HCT116 (cell line): ENCODE measurements around the gene GFPT2.

Experiments
- EGR1 ChIP-seq: IDR thresholded peaks from 2 replicates; pipeline ENCODE4 v1.6.1; 2012; ENCODE audit warnings: low read depth
- POLR2AphosphoS5 ChIP-seq: IDR thresholded peaks from 2 replicates; pipeline ENCODE4 v1.6.1; 2011; ENCODE audit warnings: mild to moderate bottlenecking, low read depth, low read length, moderate library complexity
- TF ChIP-seq, protein P1 (sequence below), 3 experiments: fragments of 200-600 bp in 1 of 3; sonication (generic) in 1 of 3; IDR thresholded peaks in 2 of 3; conservative IDR thresholded peaks in 1 of 3; 2 replicates each; pipeline ENCODE4 v1.5.1; 2012 to 2017; ENCODE audit warnings: low read depth in 2 of 3, low read length in 2 of 3, antibody characterized with exemption in 1 of 3, borderline replicate concordance in 1 of 3, control low read depth in 1 of 3, mild to moderate bottlenecking in 1 of 3, mixed read lengths in 1 of 3, mixed run types in 1 of 3, moderate library complexity in 1 of 3; ENCODE audit not compliant: insufficient read depth in 1 of 3
- TF ChIP-seq, protein P2 (sequence below): IDR thresholded peaks from 2 replicates; pipeline ENCODE4 v1.6.1; 2012

DNA sequence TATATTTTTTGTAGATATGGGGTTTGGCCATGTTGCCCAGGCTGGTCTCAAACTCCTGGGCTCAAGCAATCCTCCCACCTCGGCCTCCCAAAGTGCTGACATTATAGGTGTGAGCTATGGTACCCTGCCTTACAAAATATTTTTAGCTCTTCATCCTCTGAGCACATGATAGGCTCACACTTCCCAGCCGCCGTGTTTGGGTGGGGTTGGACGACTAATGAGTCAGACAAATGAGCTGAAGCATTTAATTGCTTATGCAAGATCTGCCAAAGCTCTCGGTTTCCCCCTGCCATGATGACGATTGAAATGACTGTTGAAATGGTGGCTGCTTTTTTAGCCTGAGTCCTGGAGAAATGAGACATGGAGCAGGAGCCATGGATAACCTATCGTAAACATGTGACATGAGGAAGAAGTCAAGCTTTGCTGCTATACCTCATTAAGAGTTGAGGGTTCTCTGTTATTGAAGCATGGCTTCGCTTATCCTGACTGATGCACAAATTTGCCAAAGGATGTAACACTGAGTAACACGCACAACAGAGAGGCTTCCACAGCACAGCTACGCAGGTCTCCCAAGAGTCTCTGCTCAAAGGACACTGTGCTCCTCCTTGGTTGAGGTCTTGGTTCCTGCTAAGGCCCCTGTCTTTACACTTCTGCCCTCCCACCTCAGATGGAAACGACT lies 48.2 kb upstream of the GFPT2 start:
- TF ChIP-seq, protein P1, sequence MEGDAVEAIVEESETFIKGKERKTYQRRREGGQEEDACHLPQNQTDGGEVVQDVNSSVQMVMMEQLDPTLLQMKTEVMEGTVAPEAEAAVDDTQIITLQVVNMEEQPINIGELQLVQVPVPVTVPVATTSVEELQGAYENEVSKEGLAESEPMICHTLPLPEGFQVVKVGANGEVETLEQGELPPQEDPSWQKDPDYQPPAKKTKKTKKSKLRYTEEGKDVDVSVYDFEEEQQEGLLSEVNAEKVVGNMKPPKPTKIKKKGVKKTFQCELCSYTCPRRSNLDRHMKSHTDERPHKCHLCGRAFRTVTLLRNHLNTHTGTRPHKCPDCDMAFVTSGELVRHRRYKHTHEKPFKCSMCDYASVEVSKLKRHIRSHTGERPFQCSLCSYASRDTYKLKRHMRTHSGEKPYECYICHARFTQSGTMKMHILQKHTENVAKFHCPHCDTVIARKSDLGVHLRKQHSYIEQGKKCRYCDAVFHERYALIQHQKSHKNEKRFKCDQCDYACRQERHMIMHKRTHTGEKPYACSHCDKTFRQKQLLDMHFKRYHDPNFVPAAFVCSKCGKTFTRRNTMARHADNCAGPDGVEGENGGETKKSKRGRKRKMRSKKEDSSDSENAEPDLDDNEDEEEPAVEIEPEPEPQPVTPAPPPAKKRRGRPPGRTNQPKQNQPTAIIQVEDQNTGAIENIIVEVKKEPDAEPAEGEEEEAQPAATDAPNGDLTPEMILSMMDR (IDR thresholded peaks at IDR 0.05 in 2 of 3, conservative IDR thresholded peaks at IDR 0.05 in 1 of 3; ENCODE audit: borderline replicate concordance in 1 of 3, insufficient read depth in 1 of 3, low read depth in 2 of 3, low read length in 2 of 3): no peak
- no peak for TF ChIP-seq EGR1
- TF ChIP-seq POLR2AphosphoS5: no peak
- TF ChIP-seq, protein P2, sequence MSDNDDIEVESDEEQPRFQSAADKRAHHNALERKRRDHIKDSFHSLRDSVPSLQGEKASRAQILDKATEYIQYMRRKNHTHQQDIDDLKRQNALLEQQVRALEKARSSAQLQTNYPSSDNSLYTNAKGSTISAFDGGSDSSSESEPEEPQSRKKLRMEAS: no peak
